GM23248 (cell line): ENCODE measurements around the gene MRAS. TPM values are rescaled to one million over a fixed set of nuclear protein-coding genes. Genes with fewer than 3 reads are reported as not detected.
"Not testable (repeated sequence)": the region's sequence is repeated elsewhere in the genome, so short reads cannot be mapped to it uniquely, and the experiment has no call there.

Source experiments
- DNase-seq: peaks from one replicate; pipeline ENCODE4 v3.0.0-alpha.2; 2015
- H2AFZ ChIP-seq: fragments of 200-600 bp; sonication (generic); 2 replicates; pipeline ENCODE4 v1.6.1; 2016; ENCODE audit warnings: antibody characterized with exemption
- H3F3A ChIP-seq: fragments of 200-600 bp; sonication (generic); 2 replicates; pipeline ENCODE4 v1.6.1; 2016; ENCODE audit warnings: mild to moderate bottlenecking, antibody characterized with exemption, mixed run types; ENCODE audit not compliant: insufficient read depth
- H3K27ac ChIP-seq: fragments of 200-600 bp; sonication (generic); 2 replicates; pipeline ENCODE4 v1.5.1; 2016; ENCODE audit warnings: mild to moderate bottlenecking
- H3K27me3 ChIP-seq: fragments of 200-600 bp; sonication (generic); replicated peaks from 2 replicates; pipeline ENCODE4 v1.6.1; 2016; ENCODE audit warnings: mild to moderate bottlenecking; ENCODE audit not compliant: insufficient read depth
- H3K36me3 ChIP-seq: fragments of 200-600 bp; sonication (generic); 2 replicates; pipeline ENCODE4 v1.6.1; 2016; ENCODE audit warnings: low read depth, mild to moderate bottlenecking
- H3K4me1 ChIP-seq: fragments of 200-600 bp; sonication (generic); 2 replicates; pipeline ENCODE4 v1.6.1; 2016; ENCODE audit warnings: mild to moderate bottlenecking; ENCODE audit not compliant: insufficient read depth
- H3K4me2 ChIP-seq: fragments of 200-600 bp; sonication (generic); one replicate; pipeline ENCODE4 v1.6.1; 2016; ENCODE audit warnings: mild to moderate bottlenecking; ENCODE audit not compliant: unreplicated experiment
- H3K4me3 ChIP-seq: fragments of 200-600 bp; sonication (generic); 2 replicates; pipeline ENCODE4 v1.5.1; 2016; ENCODE audit warnings: mild to moderate bottlenecking
- H3K79me2 ChIP-seq: fragments of 200-600 bp; sonication (generic); 2 replicates; pipeline ENCODE4 v1.6.1; 2016; ENCODE audit warnings: mild to moderate bottlenecking; ENCODE audit not compliant: insufficient read depth
- H3K9ac ChIP-seq: fragments of 200-600 bp; sonication (generic); 2 replicates; pipeline ENCODE4 v1.6.1; 2016; ENCODE audit warnings: mild to moderate bottlenecking
- H3K9me2 ChIP-seq: fragments of 200-600 bp; sonication (generic); 2 replicates; pipeline ENCODE4 v1.6.1; 2016; ENCODE audit warnings: mixed run types, mild to moderate bottlenecking, moderate library complexity; ENCODE audit not compliant: insufficient read depth
- H3K9me3 ChIP-seq: fragments of 200-600 bp; sonication (generic); one replicate; pipeline ENCODE4 v1.6.1; 2017; ENCODE audit warnings: low read depth
- H4K20me1 ChIP-seq: fragments of 200-600 bp; sonication (generic); 2 replicates; pipeline ENCODE4 v1.6.0; 2016; ENCODE audit not compliant: insufficient read depth
- EZH2 ChIP-seq: fragments of 200-600 bp; sonication (generic); IDR thresholded peaks from 2 replicates; pipeline ENCODE4 v1.6.1; 2018; ENCODE audit warnings: antibody characterized with exemption, mild to moderate bottlenecking; ENCODE audit not compliant: insufficient read depth, poor library complexity, severe bottlenecking
- EZH2phosphoT487 ChIP-seq: fragments of 200-600 bp; sonication (generic); IDR thresholded peaks from 2 replicates; pipeline ENCODE4 v1.6.1; 2018; ENCODE audit warnings: antibody characterized with exemption, moderate library complexity, mild to moderate bottlenecking, low read depth; ENCODE audit not compliant: insufficient read depth
- WGBS, 2 experiments: methylation state at CpG; one replicate each; pipeline ENCODE4 v1.1.6; 2015 to 2017; ENCODE audit warnings: low lambda C conversion rate in 2 of 2, low coverage in 1 of 2; ENCODE audit errors: missing lambda C conversion rate in 2 of 2; 5-methylcytosine and 5-hydroxymethylcytosine counted together
- in situ Hi-C: fragments of 300-500 bp; cut with MboI; formaldehyde crosslinking; loops from 2 replicates; pipeline ENCODE4 v1.15.0; 2020
- polyA plus RNA-seq: library from polyadenylated mRNA; unstranded; fragments of >200 nt; fragmentation: Nextera tagmentation; extraction: Ambion mirVana; gene quantifications from 2 replicates; pipeline ENCODE4 v1.2.1, GENCODE V29; 2016
- total RNA-seq: library from RNA; depleted of rRNA; stranded (reverse); fragments of >200 nt; shearing (Covaris generic); gene quantifications from 2 replicates; pipeline ENCODE4 v1.2.3, GENCODE V29; 2014

MRAS gene
- total and polyA plus RNA-seq, 2 experiments from 2014 or later: 54.9 to 65.1 TPM

DNA sequence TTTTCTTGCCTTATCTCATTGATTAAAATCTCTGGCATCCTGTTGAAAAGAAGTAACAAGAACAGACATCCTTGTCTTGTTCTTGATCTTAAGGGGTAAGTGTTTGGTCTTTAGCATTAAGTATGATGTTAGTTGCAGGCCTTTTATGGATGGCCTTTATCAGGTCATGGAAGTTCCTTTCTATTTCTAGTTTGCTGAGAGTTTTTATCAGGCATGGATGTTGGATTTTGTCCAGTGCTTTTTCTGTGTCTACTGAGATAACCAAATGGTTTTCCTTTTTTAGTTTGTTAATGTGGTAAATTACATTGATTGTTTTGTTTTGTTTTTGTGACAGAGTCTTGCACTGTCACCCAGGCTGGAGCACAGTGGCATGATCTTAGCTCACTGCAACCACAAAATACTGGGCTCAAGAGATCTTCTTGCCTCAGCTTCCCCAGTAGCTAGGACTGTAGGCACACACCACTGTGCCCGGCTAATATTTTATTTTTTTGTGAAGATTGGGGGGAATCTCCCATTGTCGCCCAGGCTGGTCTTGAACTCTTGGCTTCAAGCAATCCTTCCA, 26.3 kb downstream of the MRAS start:
- no peak for DNase-seq
- WGBS, 2 experiments: 47 to 53% methylated on average over 2 of the region's 2 CpGs
- Histone ChIP-seq H2AFZ (no peak overlapping the region), H3K4me2 (no peak overlapping the region), H3K9ac (no peak overlapping the region), H4K20me1 (no peaks in the 10 kb centered on the region), H3K36me3 (peaks cover 8% of the 10 kb centered on the region; the same call in 1 of the 2 replicates), H3K27me3 (no peaks in the 10 kb centered on the region), H3F3A (no peaks in the 10 kb centered on the region), H3K4me1 (no peaks in the 10 kb centered on the region), H3K4me3 (no peak overlapping the region), H3K9me2 (no peaks in the 10 kb centered on the region), H3K9me3 (no peaks in the 10 kb centered on the region), H3K79me2 (peaks cover 83% of the 10 kb centered on the region), H3K27ac (no peak overlapping the region)
- TF ChIP-seq EZH2phosphoT487: no peak
- no peak for TF ChIP-seq EZH2
- in situ Hi-C loops: no loop called here

DNA sequence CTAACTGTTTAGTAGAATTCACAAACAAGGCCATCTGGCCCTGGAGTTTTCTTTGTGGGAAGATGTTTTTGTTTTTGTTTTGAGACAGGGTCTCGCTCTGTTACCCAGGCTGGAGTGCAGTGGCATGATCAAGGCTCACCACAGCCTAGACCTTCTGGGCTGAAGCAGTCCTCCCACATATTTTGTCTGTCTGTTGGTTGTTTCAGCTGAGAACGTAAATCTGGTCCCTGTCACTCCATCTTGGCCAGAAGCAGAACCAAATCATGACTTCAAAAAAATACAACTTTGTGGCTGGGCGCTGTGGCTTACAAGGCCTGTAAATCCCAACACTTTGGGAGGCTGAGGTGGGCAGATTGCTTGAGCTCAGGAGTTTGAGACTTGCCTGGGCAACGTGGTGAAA, 27.1 kb downstream of the MRAS start:
- no peaks in the 10 kb centered on the region for H4K20me1 ChIP-seq
- no peaks in the 10 kb centered on the region for H3K27me3 ChIP-seq
- 86 to 88% methylated on average over 4 of the region's 4 CpGs for WGBS, 2 experiments
- no peak overlapping the region for H2AFZ ChIP-seq
- in situ Hi-C loops: no loop called here
- no peaks in the 10 kb centered on the region for H3F3A ChIP-seq
- H3K4me2 ChIP-seq: no peak overlapping the region
- H3K9me2 ChIP-seq: no peaks in the 10 kb centered on the region
- no peak for DNase-seq
- H3K9ac ChIP-seq: no peak overlapping the region
- peaks cover 83% of the 10 kb centered on the region for H3K79me2 ChIP-seq
- H3K36me3 ChIP-seq: peaks cover 8% of the 10 kb centered on the region; the same call in 1 of the 2 replicates
- no peak overlapping the region for H3K27ac ChIP-seq
- H3K4me1 ChIP-seq: no peaks in the 10 kb centered on the region
- H3K4me3 ChIP-seq: no peak overlapping the region
- H3K9me3 ChIP-seq: no peaks in the 10 kb centered on the region
- TF ChIP-seq EZH2phosphoT487 (no peak), EZH2 (no peak)

DNA sequence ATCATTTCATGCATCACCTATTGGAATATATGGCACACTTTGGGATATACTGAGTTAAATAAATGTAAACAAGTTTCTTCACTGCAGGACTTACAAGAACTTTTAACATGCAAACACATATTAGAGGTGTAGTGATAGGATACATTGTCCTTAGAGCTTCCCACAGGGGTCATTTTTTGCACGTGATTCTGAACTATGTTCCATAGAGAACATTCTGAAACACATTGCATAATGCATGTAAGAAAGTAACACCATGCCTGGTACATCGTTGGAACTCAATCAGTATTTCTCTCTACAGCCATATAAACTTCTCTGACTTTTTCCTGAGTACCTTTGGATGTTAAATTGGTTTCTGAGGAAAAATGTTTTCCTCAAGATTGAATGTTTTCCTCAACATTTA, 28.3 kb downstream of the MRAS start:
- H3K79me2 ChIP-seq: peaks cover 79% of the 10 kb centered on the region
- in situ Hi-C loops: no loop called here
- DNase-seq: no peak

DNA sequence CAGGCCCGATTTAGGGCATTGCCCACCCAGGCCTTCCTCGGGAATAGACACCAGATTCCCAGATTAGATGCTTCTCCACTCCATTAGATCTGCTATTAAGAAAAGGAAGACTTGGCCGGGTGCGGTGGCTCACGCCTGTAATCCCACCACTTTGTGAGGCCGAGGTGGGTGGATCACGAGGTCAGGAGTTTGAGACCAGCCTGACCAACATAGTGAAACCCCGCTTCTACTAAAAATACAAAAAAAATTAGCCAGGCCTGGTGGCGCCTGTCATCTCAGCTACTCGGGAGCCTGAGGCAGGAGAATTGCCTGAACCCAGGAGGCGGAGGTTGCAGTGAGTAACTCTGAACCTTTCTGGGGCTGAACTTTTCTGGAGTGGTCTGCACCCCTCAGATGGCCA, 28.8 kb downstream of the MRAS start:
- H3K36me3 ChIP-seq, DNase-seq, H3K4me3 ChIP-seq, H3F3A ChIP-seq, H2AFZ ChIP-seq, H3K4me2 ChIP-seq, H3K9ac ChIP-seq, in situ Hi-C loops, H3K9me3 ChIP-seq, H4K20me1 ChIP-seq, H3K27me3 ChIP-seq, H3K9me2 ChIP-seq, H3K27ac ChIP-seq: not testable (repeated sequence)
- WGBS, 2 experiments: 92 to 96% methylated on average over 11 of the region's 11 CpGs
- peaks cover 12% of the 10 kb centered on the region for H3K4me1 ChIP-seq
- peaks cover 76% of the 10 kb centered on the region for H3K79me2 ChIP-seq

More for the DNA sequence above, 28.3 kb downstream of the MRAS start:
- Histone ChIP-seq H3K36me3 (peaks cover 8% of the 10 kb centered on the region; the same call in 1 of the 2 replicates), H3K27ac (no peak overlapping the region), H3K9ac (no peak overlapping the region), H3K4me3 (no peak overlapping the region), H3K9me3 (no peaks in the 10 kb centered on the region), H3K4me1 (peaks cover 6% of the 10 kb centered on the region), H3K9me2 (no peaks in the 10 kb centered on the region), H2AFZ (no peak overlapping the region), H3K4me2 (no peak overlapping the region), H3K27me3 (no peaks in the 10 kb centered on the region), H4K20me1 (no peaks in the 10 kb centered on the region), H3F3A (0 out of 2 replicates have a peak, but pooled peaks cover 4% of the 10 kb centered on the region)
- WGBS, 2 experiments: 80 to 84% methylated on average over 2 of the region's 2 CpGs
- TF ChIP-seq EZH2phosphoT487 (no peak), EZH2 (no peak)

DNA sequence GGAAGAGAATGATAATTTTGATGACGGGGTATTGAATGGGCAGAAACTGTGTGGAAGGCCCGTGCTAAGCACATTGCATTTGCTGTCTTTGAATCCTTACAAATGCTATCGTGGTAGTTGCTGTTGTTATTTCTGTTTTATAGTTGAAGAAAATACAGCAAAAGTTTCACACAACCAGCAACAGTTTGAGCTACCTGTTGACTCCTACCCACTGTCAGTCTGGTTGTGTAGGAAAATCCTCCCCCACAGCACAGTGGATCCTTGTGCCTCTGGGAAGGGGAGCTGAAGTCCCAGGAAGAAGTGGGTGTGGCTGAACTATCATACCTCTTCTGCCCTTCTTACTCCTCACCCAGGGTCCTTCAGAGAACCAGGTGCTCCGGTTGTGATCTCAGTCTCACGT, 29.4 kb downstream of the MRAS start:
- Histone ChIP-seq H3K9me2 (no peaks in the 10 kb centered on the region), H3K9ac (no peak overlapping the region), H3K79me2 (peaks cover 76% of the 10 kb centered on the region), H3K27me3 (no peaks in the 10 kb centered on the region), H3K4me2 (no peak overlapping the region), H2AFZ (no peak overlapping the region), H3K9me3 (no peaks in the 10 kb centered on the region), H4K20me1 (no peaks in the 10 kb centered on the region), H3F3A (peaks cover 12% of the 10 kb centered on the region), H3K27ac (no peak overlapping the region), H3K4me3 (no peak overlapping the region), H3K36me3 (peaks cover 8% of the 10 kb centered on the region; the same call in 1 of the 2 replicates), H3K4me1 (peaks cover 17% of the 10 kb centered on the region)
- no peak for TF ChIP-seq EZH2
- no peak for TF ChIP-seq EZH2phosphoT487
- WGBS, 2 experiments: 85 to 88% methylated on average over 5 of the region's 5 CpGs
- in situ Hi-C loops: no loop called here
- DNase-seq: no peak
